HepG2 (cell line): ENCODE measurements around the gene ZFP69. TPM values are rescaled to one million over a fixed set of nuclear protein-coding genes. Genes with fewer than 3 reads are reported as not detected.
A peak's percentile ranks its signal among the peaks of the same experiment; 100 is the strongest.

Source experiments
- CCAR2 ChIP-seq: fragments of 200-400 bp; formaldehyde crosslinking; optimal IDR thresholded peaks from 2 replicates; pipeline ENCODE3; 2018; ENCODE audit warnings: low read depth, mild to moderate bottlenecking, low read length, moderate library complexity
- CEBPB ChIP-seq: IDR thresholded peaks from 2 replicates; pipeline ENCODE4 v1.6.1; 2011; ENCODE audit warnings: low read depth, low read length, improper control_type of control experiment, borderline replicate concordance
- HMG20B ChIP-seq: conservative IDR thresholded peaks from 2 replicates; pipeline ENCODE4 v1.6.1; 2016; ENCODE audit warnings: missing genetic modification reagents, missing compliant biosample characterization
- HNF4G ChIP-seq, 2 experiments: sonication (generic) in 1 of 2; formaldehyde crosslinking in 1 of 2; IDR thresholded peaks; 2 replicates each; pipeline versions ENCODE4 v1.4.0 to v1.6.1; 2011 to 2020; ENCODE audit warnings: borderline replicate concordance in 2 of 2, low read depth in 2 of 2, mild to moderate bottlenecking in 2 of 2, low read length in 1 of 2, missing genetic modification reagents in 1 of 2, moderate library complexity in 1 of 2
- KAT8 ChIP-seq: IDR thresholded peaks from 2 replicates; pipeline ENCODE4 v1.6.1; 2016; ENCODE audit warnings: missing genetic modification reagents, missing compliant biosample characterization
- KLF15 ChIP-seq: sonication (generic); formaldehyde crosslinking; IDR thresholded peaks from 2 replicates; pipeline ENCODE4 v1.8.1; 2023; ENCODE audit warnings: borderline replicate concordance, mild to moderate bottlenecking, inconsistent platforms, missing genetic modification reagents, mixed read lengths
- NFYB ChIP-seq: sonication (generic); formaldehyde crosslinking; IDR thresholded peaks from 2 replicates; pipeline ENCODE4 v1.4.0; 2020; ENCODE audit warnings: missing genetic modification reagents
- PTBP1 ChIP-seq: fragments of 200-400 bp; formaldehyde crosslinking; IDR thresholded peaks from 2 replicates; pipeline ENCODE4 v1.6.1; 2018; ENCODE audit warnings: low read length, low read depth; ENCODE audit not compliant: poor library complexity, severe bottlenecking
- SKIL ChIP-seq: sonication (generic); formaldehyde crosslinking; IDR thresholded peaks from 2 replicates; pipeline ENCODE4 v1.8.0; 2022; ENCODE audit warnings: missing genetic modification reagents, mild to moderate bottlenecking, moderate library complexity, borderline replicate concordance
- SRSF9 ChIP-seq: fragments of 200-400 bp; formaldehyde crosslinking; IDR thresholded peaks from 2 replicates; pipeline ENCODE4 v1.6.1; 2018; ENCODE audit warnings: borderline replicate concordance, mild to moderate bottlenecking, low read depth, low read length; ENCODE audit not compliant: insufficient read depth, poor library complexity, severe bottlenecking
- SUZ12 ChIP-seq: fragments of 150-350 bp; IDR thresholded peaks from 2 replicates; pipeline ENCODE4 v1.6.1; 2014; ENCODE audit warnings: low read depth, low read length
- ZNF441 ChIP-seq: sonication (generic); formaldehyde crosslinking; IDR thresholded peaks from 2 replicates; pipeline ENCODE4 v1.7.0; 2021; ENCODE audit warnings: missing genetic modification reagents, borderline replicate concordance
- ZNF574 ChIP-seq: sonication (generic); formaldehyde crosslinking; IDR thresholded peaks from 2 replicates; pipeline ENCODE4 v1.4.0; 2020; ENCODE audit warnings: missing genetic modification reagents
- ZNF776 ChIP-seq: sonication (generic); formaldehyde crosslinking; IDR thresholded peaks from 2 replicates; pipeline ENCODE4 v1.4.0; 2020; ENCODE audit warnings: mild to moderate bottlenecking, missing genetic modification reagents
- ZNF816 ChIP-seq: sonication (generic); formaldehyde crosslinking; IDR thresholded peaks from 2 replicates; pipeline ENCODE4 v1.8.0; 2022; ENCODE audit warnings: missing genetic modification reagents, mild to moderate bottlenecking, borderline replicate concordance
- polyA plus RNA-seq, 8 experiments: library from polyadenylated mRNA; depleted of rRNA in 3 of 8; stranded (reverse) in 7 of 8; unstranded in 1 of 8; fragments of >200 nt; fragmentation: Illumina TruSeq in 4 of 8; extraction: Trizol in 4 of 8; gene quantifications; 2 replicates each; pipeline versions ENCODE4 v1.2.1 to v1.2.3, GENCODE V29; 2011 to 2016; ENCODE audit warnings: low read depth in 4 of 8, missing spikeins in 1 of 8, mixed read lengths in 1 of 8; ENCODE audit not compliant: insufficient read depth in 1 of 8
- total RNA-seq, 5 experiments: library from RNA; depleted of rRNA; stranded (reverse); fragments of >200 nt; fragmentation: Illumina TruSeq; extraction: Trizol; gene quantifications; 2 replicates each; pipeline ENCODE4 v1.2.3, GENCODE V29; 2016; ENCODE audit warnings: low read depth in 1 of 5
- TF ChIP-seq, protein P1 (sequence below): sonication (generic); formaldehyde crosslinking; IDR thresholded peaks from 2 replicates; pipeline ENCODE4 v1.8.0; 2022; ENCODE audit warnings: missing genetic modification reagents, low read depth, mild to moderate bottlenecking, borderline replicate concordance
- TF ChIP-seq, protein P2 (sequence below): sonication (generic); formaldehyde crosslinking; IDR thresholded peaks from 2 replicates; pipeline ENCODE4 v1.4.0; 2020; ENCODE audit warnings: mild to moderate bottlenecking, missing genetic modification reagents
- TF ChIP-seq, protein P3 (sequence below): IDR thresholded peaks from 2 replicates; pipeline ENCODE4 v1.6.1; 2016; ENCODE audit warnings: mild to moderate bottlenecking, missing biosample characterization, missing genetic modification reagents

The ZFP69 gene
- total and polyA plus RNA-seq, 2 of the 13 experiments (the other 11 are each of a cell fraction or from before 2014, with no cell fraction given), result 2.6 to 5.6 TPM

- TF ChIP-seq SKIL (CRISPR knock-in tag) (no peak), HNF4G (IDR thresholded peaks at IDR 0.05; ENCODE audit: borderline replicate concordance, low read depth, low read length) (no peak), HNF4G (CRISPR knock-in tag; IDR thresholded peaks at IDR 0.05; ENCODE audit: borderline replicate concordance, low read depth) (0 out of 2 replicates have a peak, but pooled peaks have one; percentile 34), ZNF574 (peak; percentile 86), CEBPB (no peak), CCAR2 (no peak), SUZ12 (peak; percentile 48; the same call in 1 of the 2 replicates), KAT8 (CRISPR knock-in tag) (peak; percentile 89), SRSF9 (no peak), ZNF441 (CRISPR knock-in tag) (peak; percentile 100), ZNF776 (peak; percentile 90), NFYB (peak; percentile 16; the same call in 1 of the 2 replicates), KLF15 (CRISPR knock-in tag) (peak; percentile 96), PTBP1 (peak; percentile 45), HMG20B (no peak), ZNF816 (CRISPR knock-in tag) (peak; percentile 93)
- TF ChIP-seq, protein P1, sequence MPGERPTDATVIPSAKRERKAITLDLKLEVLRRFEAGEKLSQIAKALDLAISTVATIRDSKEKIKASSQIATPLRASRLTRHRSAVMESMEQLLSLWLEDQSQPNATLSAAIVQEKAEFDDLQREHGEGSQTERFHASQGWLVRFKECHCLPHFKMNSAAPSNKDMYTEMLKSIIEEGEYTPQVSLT (CRISPR knock-in tag), result 0 out of 2 replicates have a peak, but pooled peaks have one; percentile 55
- TF ChIP-seq, protein P2, sequence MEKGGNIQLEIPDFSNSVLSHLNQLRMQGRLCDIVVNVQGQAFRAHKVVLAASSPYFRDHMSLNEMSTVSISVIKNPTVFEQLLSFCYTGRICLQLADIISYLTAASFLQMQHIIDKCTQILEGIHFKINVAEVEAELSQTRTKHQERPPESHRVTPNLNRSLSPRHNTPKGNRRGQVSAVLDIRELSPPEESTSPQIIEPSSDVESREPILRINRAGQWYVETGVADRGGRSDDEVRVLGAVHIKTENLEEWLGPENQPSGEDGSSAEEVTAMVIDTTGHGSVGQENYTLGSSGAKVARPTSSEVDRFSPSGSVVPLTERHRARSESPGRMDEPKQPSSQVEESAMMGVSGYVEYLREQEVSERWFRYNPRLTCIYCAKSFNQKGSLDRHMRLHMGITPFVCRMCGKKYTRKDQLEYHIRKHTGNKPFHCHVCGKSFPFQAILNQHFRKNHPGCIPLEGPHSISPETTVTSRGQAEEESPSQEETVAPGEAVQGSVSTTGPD (CRISPR knock-in tag), result no peak
- TF ChIP-seq, protein P3, sequence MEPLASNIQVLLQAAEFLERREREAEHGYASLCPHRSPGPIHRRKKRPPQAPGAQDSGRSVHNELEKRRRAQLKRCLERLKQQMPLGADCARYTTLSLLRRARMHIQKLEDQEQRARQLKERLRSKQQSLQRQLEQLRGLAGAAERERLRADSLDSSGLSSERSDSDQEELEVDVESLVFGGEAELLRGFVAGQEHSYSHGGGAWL (CRISPR knock-in tag), result peak; percentile 80
Measured at GRCh38 chr1:40508375-40509341, 31.6 kb downstream of the ZFP69 start, which contains the start of gene EXO5 (continued).
